Measurements from ENCODE around the gene CCNY.

The CCNY gene

GRCh38 chr10:35334297-35334696 is 2.0 kb upstream of the CCNY start:
- no peaks in the 10 kb centered on the region for H3K36me3 ChIP-seq (ENCODE audit: control insufficient read depth in 1 of 2, insufficient read depth in 2 of 2, low read length in 2 of 2)
- peaks cover 4 to 40% of the 10 kb centered on the region in 2 donors for H3K4me1 ChIP-seq (ENCODE audit: control insufficient read depth in 1 of 2, insufficient read depth in 2 of 2, low read length in 2 of 2)
- H3K27me3 ChIP-seq (ENCODE audit: low read depth, low read length), result no peaks in the 10 kb centered on the region
- peak overlapping the region; percentile 20 for H3K27ac ChIP-seq (ENCODE audit: low read length)
- peak overlapping the region in 1 of 2 donors; percentile 3 for H3K4me3 ChIP-seq (ENCODE audit: low read depth in 1 of 2, low read length in 2 of 2)
- no peaks in the 10 kb centered on the region for H3K9me3 ChIP-seq (ENCODE audit: control insufficient read depth in 1 of 2, low read length in 2 of 2)

GRCh38 chr10:35335133-35336083 is 901 bp upstream of the CCNY start:
- H3K4me1 ChIP-seq (ENCODE audit: control insufficient read depth in 1 of 2, insufficient read depth in 2 of 2, low read length in 2 of 2), result peaks cover 4 to 36% of the 10 kb centered on the region in 2 donors
- no peaks in the 10 kb centered on the region for H3K9me3 ChIP-seq (ENCODE audit: control insufficient read depth in 1 of 2, low read length in 2 of 2)
- H3K27me3 ChIP-seq (ENCODE audit: low read depth, low read length), result no peaks in the 10 kb centered on the region
- H3K27ac ChIP-seq (ENCODE audit: low read length), result peak overlapping the region; percentile 41
- H3K4me3 ChIP-seq (ENCODE audit: low read depth in 1 of 2, low read length in 2 of 2), result peak overlapping the region; percentile 63 to 81
- no peaks in the 10 kb centered on the region for H3K36me3 ChIP-seq (ENCODE audit: control insufficient read depth in 1 of 2, insufficient read depth in 2 of 2, low read length in 2 of 2)

GRCh38 chr10:35336921-35337823 is 863 bp downstream of the CCNY start:
- peak overlapping the region; percentile 43 for H3K27ac ChIP-seq (ENCODE audit: low read length)
- no peaks in the 10 kb centered on the region for H3K36me3 ChIP-seq (ENCODE audit: control insufficient read depth in 1 of 2, insufficient read depth in 2 of 2, low read length in 2 of 2)
- H3K4me1 ChIP-seq (ENCODE audit: control insufficient read depth in 1 of 2, insufficient read depth in 2 of 2, low read length in 2 of 2), result peaks cover 4 to 41% of the 10 kb centered on the region in 2 donors
- H3K27me3 ChIP-seq (ENCODE audit: low read depth, low read length), result no peaks in the 10 kb centered on the region
- peak overlapping the region; percentile 69 to 93 for H3K4me3 ChIP-seq (ENCODE audit: low read depth in 1 of 2, low read length in 2 of 2)
- no peaks in the 10 kb centered on the region for H3K9me3 ChIP-seq (ENCODE audit: control insufficient read depth in 1 of 2, low read length in 2 of 2)

GRCh38 chr10:35339942-35340341 is 3.6 kb downstream of the CCNY start:
- peaks cover 4 to 30% of the 10 kb centered on the region in 2 donors for H3K4me1 ChIP-seq (ENCODE audit: control insufficient read depth in 1 of 2, insufficient read depth in 2 of 2, low read length in 2 of 2)

GRCh38 chr10:35340975-35341374 is 4.7 kb downstream of the CCNY start:
- no peaks in the 10 kb centered on the region for H3K27me3 ChIP-seq (ENCODE audit: low read depth, low read length)
- H3K27ac ChIP-seq (ENCODE audit: low read length), result no peak overlapping the region
- H3K9me3 ChIP-seq (ENCODE audit: control insufficient read depth in 1 of 2, low read length in 2 of 2), result no peaks in the 10 kb centered on the region
- no peak overlapping the region for H3K4me3 ChIP-seq (ENCODE audit: low read depth in 1 of 2, low read length in 2 of 2)
- H3K36me3 ChIP-seq (ENCODE audit: control insufficient read depth in 1 of 2, insufficient read depth in 2 of 2, low read length in 2 of 2), result no peaks in the 10 kb centered on the region
- H3K4me1 ChIP-seq (ENCODE audit: control insufficient read depth in 1 of 2, insufficient read depth in 2 of 2, low read length in 2 of 2), result peaks cover 4 to 38% of the 10 kb centered on the region in 2 donors

More at GRCh38 chr10:35339942-35340341, 3.6 kb downstream of the CCNY start:
- Histone ChIP-seq H3K36me3 (ENCODE audit: control insufficient read depth in 1 of 2, insufficient read depth in 2 of 2, low read length in 2 of 2) (no peaks in the 10 kb centered on the region), H3K27me3 (ENCODE audit: low read depth, low read length) (no peaks in the 10 kb centered on the region), H3K4me3 (ENCODE audit: low read depth in 1 of 2, low read length in 2 of 2) (no peak overlapping the region), H3K9me3 (ENCODE audit: control insufficient read depth in 1 of 2, low read length in 2 of 2) (no peaks in the 10 kb centered on the region), H3K27ac (ENCODE audit: low read length) (no peak overlapping the region)

GRCh38 chr10:35341521-35341920 is 5.2 kb downstream of the CCNY start:
- no peaks in the 10 kb centered on the region for H3K9me3 ChIP-seq (ENCODE audit: control insufficient read depth in 1 of 2, low read length in 2 of 2)
- H3K27ac ChIP-seq (ENCODE audit: low read length), result no peak overlapping the region
- no peak overlapping the region for H3K4me3 ChIP-seq (ENCODE audit: low read depth in 1 of 2, low read length in 2 of 2)
- H3K36me3 ChIP-seq (ENCODE audit: control insufficient read depth in 1 of 2, insufficient read depth in 2 of 2, low read length in 2 of 2), result no peaks in the 10 kb centered on the region
- peaks cover 4 to 44% of the 10 kb centered on the region in 2 donors for H3K4me1 ChIP-seq (ENCODE audit: control insufficient read depth in 1 of 2, insufficient read depth in 2 of 2, low read length in 2 of 2)
- no peaks in the 10 kb centered on the region for H3K27me3 ChIP-seq (ENCODE audit: low read depth, low read length)

- Histone ChIP-seq H3K4me3 (ENCODE audit: low read depth in 1 of 2, low read length in 2 of 2) (no peak overlapping the region), H3K36me3 (ENCODE audit: control insufficient read depth in 1 of 2, insufficient read depth in 2 of 2, low read length in 2 of 2) (no peaks in the 10 kb centered on the region), H3K27ac (ENCODE audit: low read length) (no peak overlapping the region), H3K27me3 (ENCODE audit: low read depth, low read length) (no peaks in the 10 kb centered on the region), H3K4me1 (ENCODE audit: control insufficient read depth in 1 of 2, insufficient read depth in 2 of 2, low read length in 2 of 2) (peaks cover 7 to 51% of the 10 kb centered on the region in 2 donors), H3K9me3 (ENCODE audit: control insufficient read depth in 1 of 2, low read length in 2 of 2) (no peaks in the 10 kb centered on the region)
Measured at GRCh38 chr10:35342183-35342753, 6.0 kb downstream of the CCNY start.

- Histone ChIP-seq H3K27me3 (ENCODE audit: low read depth, low read length) (no peaks in the 10 kb centered on the region), H3K4me3 (ENCODE audit: low read depth in 1 of 2, low read length in 2 of 2) (no peak overlapping the region), H3K4me1 (ENCODE audit: control insufficient read depth in 1 of 2, insufficient read depth in 2 of 2, low read length in 2 of 2) (peaks cover 12 to 51% of the 10 kb centered on the region in 2 donors), H3K27ac (ENCODE audit: low read length) (no peak overlapping the region), H3K9me3 (ENCODE audit: control insufficient read depth in 1 of 2, low read length in 2 of 2) (no peaks in the 10 kb centered on the region), H3K36me3 (ENCODE audit: control insufficient read depth in 1 of 2, insufficient read depth in 2 of 2, low read length in 2 of 2) (no peaks in the 10 kb centered on the region)
Measured at GRCh38 chr10:35343739-35344138, 7.4 kb downstream of the CCNY start.

GRCh38 chr10:35345383-35345742 is 9.1 kb downstream of the CCNY start:
- H3K4me3 ChIP-seq (ENCODE audit: low read depth in 1 of 2, low read length in 2 of 2), result no peak overlapping the region
- H3K27me3 ChIP-seq (ENCODE audit: low read depth, low read length), result no peaks in the 10 kb centered on the region
- H3K4me1 ChIP-seq (ENCODE audit: control insufficient read depth in 1 of 2, insufficient read depth in 2 of 2, low read length in 2 of 2), result peaks cover 11 to 63% of the 10 kb centered on the region in 2 donors

GRCh38 chr10:35346248-35346647 is 9.9 kb downstream of the CCNY start:
- H3K27ac ChIP-seq (ENCODE audit: low read length), result no peak overlapping the region
- H3K4me1 ChIP-seq (ENCODE audit: control insufficient read depth in 1 of 2, insufficient read depth in 2 of 2, low read length in 2 of 2), result peaks cover 15 to 64% of the 10 kb centered on the region in 2 donors
- no peak overlapping the region for H3K4me3 ChIP-seq (ENCODE audit: low read depth in 1 of 2, low read length in 2 of 2)
- no peaks in the 10 kb centered on the region for H3K27me3 ChIP-seq (ENCODE audit: low read depth, low read length)
- H3K36me3 ChIP-seq (ENCODE audit: control insufficient read depth in 1 of 2, insufficient read depth in 2 of 2, low read length in 2 of 2), result no peaks in the 10 kb centered on the region
- no peaks in the 10 kb centered on the region for H3K9me3 ChIP-seq (ENCODE audit: control insufficient read depth in 1 of 2, low read length in 2 of 2)

More at GRCh38 chr10:35345383-35345742, 9.1 kb downstream of the CCNY start:
- Histone ChIP-seq H3K27ac (ENCODE audit: low read length) (no peak overlapping the region), H3K9me3 (ENCODE audit: control insufficient read depth in 1 of 2, low read length in 2 of 2) (no peaks in the 10 kb centered on the region), H3K36me3 (ENCODE audit: control insufficient read depth in 1 of 2, insufficient read depth in 2 of 2, low read length in 2 of 2) (no peaks in the 10 kb centered on the region)

GRCh38 chr10:35347121-35347562 is 10.8 kb downstream of the CCNY start:
- Histone ChIP-seq H3K9me3 (ENCODE audit: control insufficient read depth in 1 of 2, low read length in 2 of 2) (no peaks in the 10 kb centered on the region), H3K36me3 (ENCODE audit: control insufficient read depth in 1 of 2, insufficient read depth in 2 of 2, low read length in 2 of 2) (no peaks in the 10 kb centered on the region), H3K27ac (ENCODE audit: low read length) (no peak overlapping the region), H3K27me3 (ENCODE audit: low read depth, low read length) (no peaks in the 10 kb centered on the region), H3K4me3 (ENCODE audit: low read depth in 1 of 2, low read length in 2 of 2) (no peak overlapping the region), H3K4me1 (ENCODE audit: control insufficient read depth in 1 of 2, insufficient read depth in 2 of 2, low read length in 2 of 2) (peaks cover 15 to 63% of the 10 kb centered on the region in 2 donors)
